Stimulated activated CD8-positive, alpha-beta memory T cell treated with anti-CD3 and anti-CD28 coated beads, Interleukin-15, amount 100 ng/mL, for 24 hours (primary cell): ENCODE measurements around the gene DSE.

Experiments
- DNase-seq: peaks from one replicate; pipeline ENCODE4 v3.0.0-alpha.2; 2020; ENCODE audit warnings: low read depth

The DSE gene

GRCh38 chr6:116387374-116387773, 16.6 kb downstream of the DSE start:
- DNase-seq = no peak

GRCh38 chr6:116388924-116389323, 18.2 kb downstream of the DSE start:
- no peak for DNase-seq

GRCh38 chr6:116389357-116389756, 18.6 kb downstream of the DSE start:
- DNase-seq = no peak

GRCh38 chr6:116390581-116390980, 19.8 kb downstream of the DSE start:
- no peak for DNase-seq

- DNase-seq = no peak
Measured at GRCh38 chr6:116392132-116393013, 21.6 kb downstream of the DSE start.

- DNase-seq = no peak
Measured at GRCh38 chr6:116393430-116393829, 22.7 kb downstream of the DSE start.

- no peak for DNase-seq
Measured at GRCh38 chr6:116395647-116396046, 24.9 kb downstream of the DSE start.

GRCh38 chr6:116396441-116396840, 25.7 kb downstream of the DSE start:
- DNase-seq = no peak

- DNase-seq = no peak
Measured at GRCh38 chr6:116397914-116398313, 27.2 kb downstream of the DSE start.

- DNase-seq = no peak
Measured at GRCh38 chr6:116398316-116399010, 27.7 kb downstream of the DSE start.

- DNase-seq = no peak
Measured at GRCh38 chr6:116399287-116399686, 28.5 kb downstream of the DSE start.

- no peak for DNase-seq
Measured at GRCh38 chr6:116400328-116400727, 29.6 kb downstream of the DSE start.

- DNase-seq = no peak
Measured at GRCh38 chr6:116402108-116402937, 31.6 kb downstream of the DSE start.

GRCh38 chr6:116403205-116403604, 32.5 kb downstream of the DSE start:
- DNase-seq = no peak

GRCh38 chr6:116404696-116405095, 33.9 kb downstream of the DSE start:
- no peak for DNase-seq

GRCh38 chr6:116405138-116405537, 34.4 kb downstream of the DSE start:
- no peak for DNase-seq

GRCh38 chr6:116405652-116406356, 35.1 kb downstream of the DSE start:
- no peak for DNase-seq

- DNase-seq = no peak
Measured at GRCh38 chr6:116406678-116407345, 36.1 kb downstream of the DSE start.

- DNase-seq = no peak
Measured at GRCh38 chr6:116408491-116408890, 37.7 kb downstream of the DSE start.

- DNase-seq = no peak
Measured at GRCh38 chr6:116409756-116410155, 39.0 kb downstream of the DSE start.

GRCh38 chr6:116411284-116411623, 40.5 kb downstream of the DSE start:
- no peak for DNase-seq
